GM18517 (cell line): ENCODE results near the gene FRMD6.
A peak's percentile ranks its signal among the peaks of the same experiment; 100 is the strongest.

ENCODE experiments used
- ATAC-seq: cut with Tn5 transposase; IDR thresholded peaks from one replicate; pipeline ENCODE4 v1.9.1; 2021; ENCODE audit warnings: mild to moderate bottlenecking, moderate library complexity; ENCODE audit not compliant: unreplicated experiment

The FRMD6 gene

GRCh38 chr14:51651388-51652167 lies at the start of gene FRMD6:
Gene FRMD6, plus strand, starts transcription at chr14:51651910. Its CDS starts 37,927 bp downstream, at chr14:51689837.
- peak; percentile 59 for ATAC-seq

GRCh38 chr14:51602310-51602709 lies 49.4 kb upstream of the FRMD6 start:
- ATAC-seq: no peak

- ATAC-seq: no peak
Measured at GRCh38 chr14:51603495-51603894, 48.2 kb upstream of the FRMD6 start.

GRCh38 chr14:51604073-51604472 lies 47.6 kb upstream of the FRMD6 start:
- ATAC-seq: no peak

- no peak for ATAC-seq
Measured at GRCh38 chr14:51605575-51605974, 46.1 kb upstream of the FRMD6 start.

- no peak for ATAC-seq
Measured at GRCh38 chr14:51607711-51608110, 44.0 kb upstream of the FRMD6 start.

- no peak for ATAC-seq
Measured at GRCh38 chr14:51609251-51609954, 42.3 kb upstream of the FRMD6 start.

GRCh38 chr14:51609955-51610283 lies 41.8 kb upstream of the FRMD6 start:
- no peak for ATAC-seq

GRCh38 chr14:51610771-51611170 lies 40.9 kb upstream of the FRMD6 start:
- no peak for ATAC-seq

- ATAC-seq: no peak
Measured at GRCh38 chr14:51612449-51612848, 39.3 kb upstream of the FRMD6 start.

- ATAC-seq: no peak
Measured at GRCh38 chr14:51613416-51613815, 38.3 kb upstream of the FRMD6 start.

GRCh38 chr14:51614707-51615106 lies 37.0 kb upstream of the FRMD6 start:
- ATAC-seq: no peak

GRCh38 chr14:51616256-51616655 lies 35.5 kb upstream of the FRMD6 start:
- no peak for ATAC-seq

- no peak for ATAC-seq
Measured at GRCh38 chr14:51616724-51617409, 34.8 kb upstream of the FRMD6 start.

GRCh38 chr14:51619561-51619960 lies 32.1 kb upstream of the FRMD6 start:
- no peak for ATAC-seq

- no peak for ATAC-seq
Measured at GRCh38 chr14:51620056-51620455, 31.7 kb upstream of the FRMD6 start.

- ATAC-seq: peak; percentile 70
Measured at GRCh38 chr14:51621654-51622053, 30.1 kb upstream of the FRMD6 start.

GRCh38 chr14:51622376-51622775 lies 29.3 kb upstream of the FRMD6 start:
- no peak for ATAC-seq

- no peak for ATAC-seq
Measured at GRCh38 chr14:51624955-51625569, 26.6 kb upstream of the FRMD6 start.

GRCh38 chr14:51626185-51626584 lies 25.5 kb upstream of the FRMD6 start:
- ATAC-seq: no peak

GRCh38 chr14:51626788-51627187 lies 24.9 kb upstream of the FRMD6 start:
- ATAC-seq: no peak
